GM19395 (cell line): Measurements from ENCODE around the gene ASB14.

Experiments used
- ATAC-seq: cut with Tn5 transposase; IDR thresholded peaks from one replicate; pipeline ENCODE4 v1.9.1; 2021; ENCODE audit warnings: mild to moderate bottlenecking, moderate library complexity; ENCODE audit not compliant: unreplicated experiment

ASB14 gene

DNA sequence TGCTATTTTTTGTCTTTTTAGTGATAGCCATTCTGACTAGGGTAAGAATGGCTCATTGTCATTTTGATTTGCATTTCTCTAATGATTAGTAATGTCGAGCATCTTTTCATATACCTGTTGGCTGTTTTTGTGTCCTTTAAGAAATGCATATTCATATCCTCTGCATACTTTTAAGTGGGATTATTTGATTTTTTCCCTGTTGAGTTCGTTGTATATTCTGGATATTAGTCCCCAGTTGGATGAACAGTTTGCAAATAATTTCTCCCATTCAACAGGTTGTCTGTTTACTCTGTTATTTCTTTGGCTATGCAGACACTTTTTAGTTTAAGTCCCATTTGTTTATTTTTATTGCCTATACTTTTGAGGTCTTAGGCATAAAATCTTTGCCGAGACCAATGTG is 30.6 kb downstream of the ASB14 start:
- no peak for ATAC-seq

DNA sequence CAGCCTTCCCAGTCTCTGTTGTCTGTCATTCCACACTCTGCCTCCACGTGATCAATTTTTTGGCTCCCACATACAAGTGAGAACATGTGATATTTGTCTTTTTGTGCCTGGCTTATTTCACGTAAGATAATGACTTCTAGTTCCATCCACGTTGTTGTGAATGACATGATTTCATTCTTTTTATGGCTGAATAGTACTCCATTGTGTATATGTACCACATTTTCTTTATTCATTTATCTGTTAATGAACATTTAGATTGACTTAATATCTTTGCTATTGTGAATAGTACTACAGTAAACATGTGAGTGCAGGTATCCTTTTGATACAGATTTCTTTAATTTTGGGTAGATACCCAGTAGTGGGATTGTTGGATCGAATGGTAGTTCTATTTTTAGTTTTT is 31.4 kb downstream of the ASB14 start:
- no peak for ATAC-seq

DNA sequence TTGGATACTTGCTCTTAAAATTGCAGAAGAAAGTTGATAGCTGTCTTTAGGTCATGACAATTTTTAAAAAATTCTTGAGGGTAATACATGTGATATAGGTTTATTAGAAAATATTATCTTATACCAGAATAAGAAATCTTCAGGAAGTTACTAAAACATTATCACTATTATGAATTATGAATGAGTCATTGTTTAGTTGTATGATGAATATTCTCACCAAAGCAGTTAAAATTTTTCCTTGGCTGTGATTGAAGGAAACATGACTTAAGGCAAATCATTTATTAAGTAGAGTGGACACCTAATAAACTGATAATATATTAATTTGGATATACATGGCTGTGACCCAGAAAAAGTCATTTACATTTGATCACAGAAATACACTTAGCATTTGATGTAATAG is 34.8 kb downstream of the ASB14 start:
- ATAC-seq, result no peak

DNA sequence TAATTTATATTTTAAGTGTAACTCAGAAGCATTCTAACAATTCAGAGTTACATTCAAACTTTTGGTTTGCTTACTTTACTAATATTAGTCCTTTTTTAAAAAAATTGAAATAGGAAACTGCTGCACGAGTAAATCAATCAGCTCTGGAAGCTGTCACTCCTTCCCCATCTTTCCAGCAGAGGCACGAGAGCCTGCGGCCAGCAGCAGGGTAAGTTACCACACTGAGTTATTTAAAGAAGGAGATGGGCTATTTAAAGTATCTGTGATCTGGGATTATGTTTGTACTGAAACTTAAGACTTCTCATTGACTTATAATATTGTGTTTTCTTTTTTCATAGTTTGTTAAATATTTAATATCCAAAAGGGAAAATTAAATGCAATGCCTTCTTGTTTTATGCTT is 35.6 kb downstream of the ASB14 start:
- no peak for ATAC-seq

DNA sequence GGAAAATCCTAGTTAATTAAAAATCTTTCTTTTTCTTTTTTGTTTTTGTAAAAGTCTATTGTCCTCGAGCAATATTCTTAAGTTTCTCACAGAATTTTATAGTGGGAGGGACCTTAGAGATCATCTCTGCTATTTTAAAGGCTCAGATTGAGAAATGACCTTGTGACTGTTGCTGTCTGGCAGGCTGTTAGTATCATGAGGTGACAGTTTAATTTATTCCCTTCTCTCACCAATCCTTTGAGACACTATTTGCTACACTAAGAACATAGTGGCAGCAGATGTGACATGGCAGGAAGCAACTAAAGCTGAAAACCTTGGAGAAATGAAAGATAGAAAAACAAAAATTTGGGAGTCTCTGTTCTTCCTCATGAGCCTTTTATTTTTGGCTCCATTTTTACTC is 40.1 kb downstream of the ASB14 start:
- no peak for ATAC-seq

DNA sequence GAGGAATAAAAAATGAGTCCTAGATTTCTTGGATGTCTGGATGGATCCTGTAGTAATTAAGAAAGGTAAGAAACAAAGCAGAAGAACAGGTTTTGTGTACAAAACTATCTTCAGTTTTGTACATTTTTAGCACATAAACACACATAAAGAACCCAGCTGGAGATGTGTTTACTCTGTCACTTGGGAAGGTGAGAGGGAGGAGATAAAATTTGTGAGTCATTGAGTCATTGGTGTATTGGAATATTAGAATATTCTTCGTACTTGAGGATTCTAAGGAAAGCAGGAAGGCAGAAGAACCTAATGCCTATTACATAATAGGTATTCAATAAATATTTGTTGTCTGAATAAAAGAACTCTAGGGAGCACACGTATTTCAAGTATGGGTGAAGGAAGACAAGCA is 47.5 kb downstream of the ASB14 start:
- no peak for ATAC-seq

DNA sequence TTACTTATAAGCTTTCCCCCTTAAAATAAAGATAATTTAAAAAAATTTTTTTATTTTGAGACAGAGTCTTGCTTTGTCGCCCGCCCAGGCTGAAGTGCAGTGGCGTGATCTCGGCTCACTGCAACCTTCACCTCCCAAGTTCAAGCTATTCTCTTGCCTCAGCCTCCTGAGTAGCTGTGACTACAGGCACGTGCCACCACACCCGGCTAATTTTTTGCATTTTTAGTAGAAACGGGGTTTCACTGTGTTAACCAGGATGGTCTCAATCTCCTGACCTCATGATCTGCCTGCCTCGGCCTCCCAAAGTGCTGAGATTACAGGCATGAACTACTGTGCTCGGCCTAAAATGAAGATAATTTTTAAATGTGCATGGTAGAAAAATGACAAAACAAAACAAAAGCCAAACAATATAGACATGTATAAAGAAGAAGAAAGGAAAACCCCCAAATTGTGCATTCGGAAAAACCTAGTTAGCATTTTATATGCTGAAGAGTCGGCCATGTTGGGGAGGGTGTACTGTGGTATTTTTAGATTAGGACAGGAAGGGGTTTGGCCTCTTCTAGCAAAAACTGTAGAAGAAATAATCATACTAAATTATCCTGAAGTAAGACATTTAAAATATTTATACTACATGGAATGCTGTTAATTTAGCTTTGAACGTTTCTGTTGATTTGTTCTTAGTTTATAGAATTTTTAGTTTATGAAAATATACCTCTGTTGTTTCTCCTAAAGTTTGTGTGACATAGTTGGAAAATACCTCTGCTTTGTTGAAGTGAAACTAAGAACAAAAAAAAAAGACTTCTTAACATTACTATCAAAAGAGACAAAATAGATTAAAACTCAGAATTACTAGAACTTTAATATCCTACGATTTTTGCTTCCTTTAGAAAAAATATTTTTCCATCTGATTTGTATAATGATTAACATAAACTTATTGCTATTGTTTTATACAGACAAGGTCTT is 57.6 kb downstream of the ASB14 start:
- ATAC-seq, result peak; percentile 65

DNA sequence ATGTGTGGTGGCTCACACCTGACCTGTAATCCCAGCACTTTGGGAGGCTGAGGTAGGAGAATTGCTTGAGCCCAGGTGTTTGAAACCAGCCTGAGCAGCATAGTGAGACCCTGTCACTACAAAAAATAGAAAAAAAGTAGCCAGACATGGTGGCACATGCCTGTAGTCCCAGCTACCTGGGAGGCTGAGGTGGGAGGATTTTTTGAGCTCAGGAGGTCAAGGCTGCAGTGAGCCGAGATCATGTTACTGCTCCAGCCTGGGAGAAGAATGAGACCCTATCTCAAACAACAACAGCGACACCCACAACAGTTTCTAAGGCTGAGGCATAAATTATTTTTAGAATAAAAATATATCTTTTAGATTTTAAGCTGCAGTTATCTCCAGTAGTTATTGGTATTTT is 58.7 kb downstream of the ASB14 start:
- ATAC-seq, result no peak

DNA sequence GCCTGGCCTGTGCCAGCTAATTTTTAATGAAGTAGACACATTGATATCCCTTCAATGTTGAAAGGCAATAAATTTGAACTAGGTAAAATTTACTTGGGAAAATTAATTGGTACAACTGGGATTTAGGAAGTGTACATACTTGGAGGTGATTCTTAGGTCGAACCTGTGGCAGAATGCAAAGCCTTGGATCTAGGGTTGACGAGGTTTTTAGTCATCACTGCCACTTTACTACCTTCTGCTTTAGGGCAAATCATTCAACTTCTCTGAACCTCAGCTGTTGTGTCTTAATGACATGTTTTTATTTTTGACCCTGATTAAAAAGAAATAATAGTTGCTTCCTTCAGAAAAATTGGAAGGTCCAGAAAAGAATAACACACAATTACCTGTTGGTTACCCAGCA is 62.5 kb downstream of the ASB14 start:
- no peak for ATAC-seq

DNA sequence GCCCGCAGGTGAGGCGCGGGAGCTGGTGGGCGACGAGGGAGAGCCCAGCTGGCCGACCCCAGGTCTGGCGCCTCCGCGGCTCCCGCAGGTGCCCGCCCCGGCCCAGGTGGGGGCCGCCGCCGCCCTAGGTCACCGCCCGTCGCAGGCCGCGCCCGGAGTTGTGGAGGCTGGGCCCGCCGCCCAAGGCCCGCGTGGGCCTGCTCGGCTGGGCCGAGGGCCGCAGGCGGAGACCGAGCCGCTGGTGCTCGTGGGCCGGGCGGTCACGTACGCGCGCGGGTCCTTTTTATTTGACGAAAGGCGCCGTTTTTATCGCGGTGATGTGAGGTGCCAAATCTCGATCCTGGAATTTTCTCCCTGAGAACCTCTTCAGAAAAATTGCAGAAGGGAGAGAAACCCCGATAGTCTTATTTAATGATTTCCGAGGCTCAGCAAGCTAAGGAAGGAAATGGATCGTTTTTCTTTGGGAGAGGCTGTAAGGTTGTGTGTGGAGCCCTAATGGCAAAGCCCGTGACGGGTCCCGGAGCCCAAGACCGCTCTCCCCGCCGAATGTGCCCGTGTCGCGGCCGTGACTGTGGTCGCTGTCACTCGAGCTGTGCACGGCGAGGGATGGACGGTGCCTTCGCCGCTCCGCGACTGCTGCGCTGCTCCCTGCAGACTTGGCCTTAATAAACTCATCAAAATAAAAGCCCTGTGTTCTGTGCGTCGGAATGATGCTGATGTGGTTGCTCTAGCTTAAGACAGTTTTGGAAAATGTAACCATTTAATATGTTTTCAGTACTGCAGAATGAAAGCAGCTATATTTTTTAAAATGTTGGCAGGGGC is 64.3 kb downstream of the ASB14 start:
- peak; percentile 40 for ATAC-seq

DNA sequence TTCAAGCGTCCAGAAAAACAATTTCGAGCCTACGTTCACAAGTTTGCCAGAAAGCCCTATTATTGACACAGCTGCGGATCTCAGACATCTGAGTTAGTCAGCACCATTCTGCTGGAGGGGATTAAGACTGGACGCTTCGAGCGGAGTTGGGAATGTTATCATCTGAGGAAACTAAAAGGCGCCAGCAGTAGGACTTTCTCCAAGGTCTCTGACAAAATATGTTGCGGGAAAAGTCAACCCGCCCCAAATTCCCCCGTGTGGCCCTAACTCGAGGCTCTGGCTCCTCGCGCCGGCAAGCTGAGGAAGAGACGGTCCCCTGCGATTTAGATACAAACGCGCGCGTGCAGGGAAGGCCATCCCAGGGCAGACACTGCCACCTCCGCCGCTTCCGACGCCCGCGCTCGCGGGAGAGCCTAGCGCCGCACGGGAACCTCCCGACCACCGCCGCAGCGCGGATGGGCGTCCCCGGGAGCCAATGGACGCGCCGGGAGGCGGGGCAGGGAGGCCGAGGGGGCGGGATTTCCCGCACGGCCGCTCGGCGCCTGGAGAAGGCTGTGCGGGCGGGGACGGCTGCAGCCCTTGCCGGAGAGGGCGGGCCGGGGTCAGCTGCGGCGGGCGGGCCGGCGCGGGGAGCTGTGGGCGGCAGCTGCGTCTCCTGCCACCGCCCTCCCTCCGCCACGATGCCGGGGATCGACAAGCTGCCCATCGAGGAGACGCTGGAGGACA is 65.1 kb downstream of the ASB14 start, which contains the start of gene APPL1:
Gene APPL1 (plus strand): TSS at position 526 of the 726 bp plus-strand sequence. CDS start 155 bp downstream, at position 681.
- ATAC-seq, result peak; percentile 81

DNA sequence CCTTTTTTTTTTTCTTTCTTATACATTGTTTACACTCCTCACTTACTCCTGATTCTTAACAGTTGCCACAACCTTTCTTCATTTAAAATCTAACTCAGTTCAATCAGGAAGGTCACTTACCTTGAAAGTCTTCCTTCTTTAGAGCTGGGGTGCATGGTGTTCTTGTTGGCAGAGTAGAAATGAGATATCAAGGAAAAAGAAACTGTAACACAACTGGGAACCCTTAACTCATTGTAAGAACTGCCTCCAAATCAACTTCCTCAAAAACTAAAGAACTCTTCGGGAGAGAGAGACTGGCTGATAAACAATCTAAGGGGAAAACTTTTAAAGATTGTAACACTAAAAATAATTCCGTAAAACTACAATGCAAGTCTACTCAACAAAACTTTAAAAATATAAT is 66.3 kb downstream of the ASB14 start:
- no peak for ATAC-seq

DNA sequence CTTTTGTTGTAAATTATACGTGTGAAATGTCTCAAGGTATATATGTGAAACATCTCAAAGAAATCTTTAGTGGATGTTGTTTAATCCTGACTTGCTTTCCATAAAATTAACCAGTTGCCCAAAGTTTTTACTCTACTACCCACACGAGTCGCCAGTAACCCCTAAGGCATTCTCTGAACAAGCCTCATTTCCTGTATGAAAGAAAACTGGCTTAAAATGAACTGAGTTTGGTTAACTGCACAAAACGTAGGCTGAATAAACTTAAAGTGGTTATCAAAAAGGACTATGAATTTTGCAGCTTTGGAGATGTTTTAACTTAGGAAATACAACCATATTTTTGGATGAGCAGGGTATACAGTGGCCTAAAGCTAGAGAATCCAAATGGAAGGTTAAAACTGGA is 67.6 kb downstream of the ASB14 start:
- no peak for ATAC-seq

DNA sequence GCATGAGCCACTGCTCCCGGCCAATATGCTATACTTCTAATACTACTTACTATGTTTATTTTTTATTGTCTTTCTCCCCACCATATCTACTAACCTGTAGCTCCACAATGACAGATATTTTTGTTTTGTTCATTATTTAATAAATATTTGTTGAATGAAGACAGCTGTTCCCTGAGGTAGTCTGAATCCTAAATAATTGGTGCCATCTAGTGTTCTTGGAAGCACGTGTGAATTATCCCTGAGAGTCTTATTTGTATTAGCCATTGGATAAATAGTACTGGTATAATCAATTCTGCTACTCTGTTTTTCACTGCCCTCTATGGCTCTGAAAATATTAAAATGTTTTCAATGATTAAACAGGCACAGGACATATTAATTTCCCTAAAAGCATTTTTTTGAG is 70.6 kb downstream of the ASB14 start:
- no peak for ATAC-seq
